GM21723 (cell line): ENCODE data around the gene PPP2R5D.
"Not testable (repeated sequence)": the region's sequence is repeated elsewhere in the genome, so short reads cannot be mapped to it uniquely, and the experiment has no call there.

Experiments
- ATAC-seq: cut with Tn5 transposase; IDR thresholded peaks from one replicate; pipeline ENCODE4 v1.9.1; 2021; ENCODE audit warnings: mild to moderate bottlenecking, moderate library complexity; ENCODE audit not compliant: unreplicated experiment

The PPP2R5D gene

GRCh38 chr6:43021270-43022047 is 37.1 kb downstream of the PPP2R5D start, which contains the start of gene RRP36:
Gene RRP36, plus strand, starts transcription at chr6:43021623. Its CDS starts 32 bp downstream, at chr6:43021655.
- ATAC-seq = peak; percentile 67

- ATAC-seq = no peak
Observed at GRCh38 chr6:43024436-43024835, 40.1 kb downstream of the PPP2R5D start.

GRCh38 chr6:43026365-43026764 is 42.0 kb downstream of the PPP2R5D start:
- ATAC-seq = no peak

GRCh38 chr6:43029120-43029519 is 44.8 kb downstream of the PPP2R5D start:
- ATAC-seq = no peak

- no peak for ATAC-seq
Observed at GRCh38 chr6:43032326-43032725, 48.0 kb downstream of the PPP2R5D start.

- ATAC-seq = no peak
Observed at GRCh38 chr6:43033496-43034189, 49.3 kb downstream of the PPP2R5D start.

- ATAC-seq = no peak
Observed at GRCh38 chr6:43034190-43034525, 49.8 kb downstream of the PPP2R5D start.

GRCh38 chr6:43035495-43036194 is 51.3 kb downstream of the PPP2R5D start:
- ATAC-seq = no peak

- ATAC-seq = no peak
Observed at GRCh38 chr6:43036712-43037111, 52.3 kb downstream of the PPP2R5D start.

GRCh38 chr6:43037197-43037596 is 52.8 kb downstream of the PPP2R5D start:
- ATAC-seq = no peak

GRCh38 chr6:43037706-43038105 is 53.3 kb downstream of the PPP2R5D start:
- no peak for ATAC-seq

GRCh38 chr6:43038727-43039126 is 54.4 kb downstream of the PPP2R5D start:
- no peak for ATAC-seq

- no peak for ATAC-seq
Observed at GRCh38 chr6:43040542-43041257, 56.3 kb downstream of the PPP2R5D start.

GRCh38 chr6:43041475-43041874 is 57.1 kb downstream of the PPP2R5D start:
- not testable (repeated sequence) for ATAC-seq

GRCh38 chr6:43043310-43043709 is 58.9 kb downstream of the PPP2R5D start:
- no peak for ATAC-seq

GRCh38 chr6:43045371-43045930 is 61.1 kb downstream of the PPP2R5D start:
- ATAC-seq = no peak

GRCh38 chr6:43047998-43048397 is 63.6 kb downstream of the PPP2R5D start:
- no peak for ATAC-seq

GRCh38 chr6:43050981-43051380 is 66.6 kb downstream of the PPP2R5D start:
- ATAC-seq = no peak

GRCh38 chr6:43052225-43052841 is 68.0 kb downstream of the PPP2R5D start:
- no peak for ATAC-seq

- peak; percentile 29 for ATAC-seq
Observed at GRCh38 chr6:43052842-43053544, 68.6 kb downstream of the PPP2R5D start.
